Measurements from ENCODE around the gene HNRNPR. TPM values are rescaled to one million over a fixed set of nuclear protein-coding genes. Genes with fewer than 3 reads are reported as not detected.

HNRNPR gene
- total RNA-seq, 1 experiment from 2014 or later, result 198 TPM

GRCh38 chr1:23290836-23291565, 53.1 kb downstream of the HNRNPR start:
- TF ChIP-seq CTCF (conservative IDR thresholded peaks at IDR 0.05) (no peak), EZH2 (IDR thresholded peaks at IDR 0.05; ENCODE audit: low read depth) (no peak)
- Histone ChIP-seq H3K9me2 (ENCODE audit: insufficient read depth) (no peaks in the 10 kb centered on the region), H3K27me3 (ENCODE audit: insufficient read depth, low read depth) (no peaks in the 10 kb centered on the region), H3K9me3 (ENCODE audit: insufficient read depth, low read depth) (no peaks in the 10 kb centered on the region), H3K4me2 (no peak overlapping the region), H3K36me3 (ENCODE audit: low read depth) (no peaks in the 10 kb centered on the region), H3K4me1 (replicated peaks; ENCODE audit: insufficient read depth) (no peaks in the 10 kb centered on the region), H3F3A (ENCODE audit: insufficient read depth, low read depth) (peaks cover 3% of the 10 kb centered on the region; the same call in 1 of the 2 replicates), H3K79me2 (ENCODE audit: low read depth) (no peaks in the 10 kb centered on the region), H3K4me3 (no peak overlapping the region), H4K20me1 (ENCODE audit: insufficient read depth) (no peaks in the 10 kb centered on the region), H3K27ac (no peak overlapping the region), H2AFZ (no peak overlapping the region)
- no TSS peak for BruUV-seq (replicated peaks)
- ChIA-PET POLR2A (ENCODE audit: unreplicated experiment) (interaction anchor here (0.9 kb wide), 1 partner anchor 8 kb away, joined by 5 read pairs; no protein-coding TSS in a partner anchor), CTCF (no interaction called here)
- no peak for DNase-seq
- intact Hi-C loops (cut with micrococcal nuclease; ENCODE audit: unreplicated experiment), result no loop called here

- H3K9me3 ChIP-seq (ENCODE audit: insufficient read depth, low read depth), result no peaks in the 10 kb centered on the region
- H3F3A ChIP-seq (ENCODE audit: insufficient read depth, low read depth), result peaks cover 12% of the 10 kb centered on the region
- no peak overlapping the region for H3K27ac ChIP-seq
- no peaks in the 10 kb centered on the region for H3K9me2 ChIP-seq (ENCODE audit: insufficient read depth)
- no peak overlapping the region for H3K4me3 ChIP-seq
- H3K79me2 ChIP-seq (ENCODE audit: low read depth), result no peaks in the 10 kb centered on the region
- no peak overlapping the region for H2AFZ ChIP-seq
- CTCF ChIA-PET, result no interaction called here
- intact Hi-C loops (cut with micrococcal nuclease; ENCODE audit: unreplicated experiment), result no loop called here
- POLR2A ChIA-PET (ENCODE audit: unreplicated experiment), result no interaction called here
- BruUV-seq (replicated peaks), result no TSS peak
- H3K36me3 ChIP-seq (ENCODE audit: low read depth), result no peaks in the 10 kb centered on the region
- TF ChIP-seq EZH2 (IDR thresholded peaks at IDR 0.05; ENCODE audit: low read depth), result no peak
- TF ChIP-seq CTCF (conservative IDR thresholded peaks at IDR 0.05), result no peak
- H4K20me1 ChIP-seq (ENCODE audit: insufficient read depth), result no peaks in the 10 kb centered on the region
- no peaks in the 10 kb centered on the region for H3K27me3 ChIP-seq (ENCODE audit: insufficient read depth, low read depth)
- H3K4me1 ChIP-seq (replicated peaks; ENCODE audit: insufficient read depth), result peaks cover 8% of the 10 kb centered on the region
- DNase-seq, result no peak
- no peak overlapping the region for H3K4me2 ChIP-seq
These were observed 55.4 kb downstream of the HNRNPR start for GRCh38 chr1:23288671-23289070.

- no peak overlapping the region for H3K4me2 ChIP-seq
- no peaks in the 10 kb centered on the region for H3K9me2 ChIP-seq (ENCODE audit: insufficient read depth)
- peaks cover 17% of the 10 kb centered on the region for H3F3A ChIP-seq (ENCODE audit: insufficient read depth, low read depth)
- ChIA-PET POLR2A (ENCODE audit: unreplicated experiment) (no interaction called here), CTCF (no interaction called here)
- H3K79me2 ChIP-seq (ENCODE audit: low read depth), result no peaks in the 10 kb centered on the region
- TF ChIP-seq EZH2 (IDR thresholded peaks at IDR 0.05; ENCODE audit: low read depth) (no peak), CTCF (conservative IDR thresholded peaks at IDR 0.05) (no peak)
- H4K20me1 ChIP-seq (ENCODE audit: insufficient read depth), result no peaks in the 10 kb centered on the region
- H3K4me3 ChIP-seq, result no peak overlapping the region
- H2AFZ ChIP-seq, result no peak overlapping the region
- DNase-seq, result no peak
- H3K9me3 ChIP-seq (ENCODE audit: insufficient read depth, low read depth), result no peaks in the 10 kb centered on the region
- H3K4me1 ChIP-seq (replicated peaks; ENCODE audit: insufficient read depth), result peaks cover 13% of the 10 kb centered on the region
- H3K27me3 ChIP-seq (ENCODE audit: insufficient read depth, low read depth), result no peaks in the 10 kb centered on the region
- BruUV-seq (replicated peaks), result no TSS peak
- intact Hi-C loops (cut with micrococcal nuclease; ENCODE audit: unreplicated experiment), result no loop called here
- H3K36me3 ChIP-seq (ENCODE audit: low read depth), result no peaks in the 10 kb centered on the region
- no peak overlapping the region for H3K27ac ChIP-seq
These were observed 55.9 kb downstream of the HNRNPR start for GRCh38 chr1:23288201-23288600.

All from PC-9 (cell line).